Lower lobe of right lung (tissue), 2 donors: ENCODE measurements around the gene RBM28. TPM values are rescaled to one million over a fixed set of nuclear protein-coding genes. Genes with fewer than 3 reads are reported as not detected.
A peak's percentile ranks its signal among the peaks of the same experiment; 100 is the strongest.

Experiments
- ATAC-seq, 2 donors: fragments of 200-7000 bp; cut with Tn5 transposase; one replicate each; pipeline ENCODE4 v1.9.1; 2020 to 2022; ENCODE audit warnings: mild to moderate bottlenecking in 2 of 2, moderate library complexity in 2 of 2
- DNase-seq: peaks from one replicate; pipeline ENCODE4 v3.0.0-alpha.2; 2020
- H3K27ac ChIP-seq: fragments of 200-600 bp; one replicate; pipeline ENCODE4 v1.8.0; 2022
- H3K27me3 ChIP-seq: fragments of 200-600 bp; one replicate; pipeline ENCODE4 v1.8.0; 2022; ENCODE audit warnings: low read depth
- H3K36me3 ChIP-seq: fragments of 200-600 bp; one replicate; pipeline ENCODE4 v1.8.0; 2022; ENCODE audit warnings: mild to moderate bottlenecking
- H3K4me1 ChIP-seq: fragments of 200-600 bp; one replicate; pipeline ENCODE4 v1.8.0; 2022
- H3K4me3 ChIP-seq: fragments of 200-600 bp; one replicate; pipeline ENCODE4 v1.8.0; 2022; ENCODE audit warnings: mild to moderate bottlenecking
- H3K9me3 ChIP-seq: fragments of 200-600 bp; one replicate; pipeline ENCODE4 v1.8.0; 2022
- intact Hi-C: fragments of 100-400 bp; cut with DNase I; formaldehyde crosslinking; loops from one replicate; pipeline ENCODE4 v1.11.0; 2022
- total RNA-seq: library from RNA; stranded (reverse); fragmentation: NEBNext Ultra II Directional; extraction: Animal tissue kit (Norgen Biotek cat#: 25700); gene quantifications from one replicate; pipeline ENCODE4 v1.2.1, GENCODE V29; 2021
- TF ChIP-seq, protein P1 (sequence below): fragments of 200-600 bp; IDR thresholded peaks from one replicate; pipeline ENCODE4 v1.8.0; 2022; ENCODE audit warnings: antibody characterized with exemption, mild to moderate bottlenecking
- donor health status: DM: no; HTN: yes; CAD: no; lungs with severe emphysema.

RBM28 gene
- total RNA-seq, 1 donor from 2014 or later = 26.9 TPM

DNA sequence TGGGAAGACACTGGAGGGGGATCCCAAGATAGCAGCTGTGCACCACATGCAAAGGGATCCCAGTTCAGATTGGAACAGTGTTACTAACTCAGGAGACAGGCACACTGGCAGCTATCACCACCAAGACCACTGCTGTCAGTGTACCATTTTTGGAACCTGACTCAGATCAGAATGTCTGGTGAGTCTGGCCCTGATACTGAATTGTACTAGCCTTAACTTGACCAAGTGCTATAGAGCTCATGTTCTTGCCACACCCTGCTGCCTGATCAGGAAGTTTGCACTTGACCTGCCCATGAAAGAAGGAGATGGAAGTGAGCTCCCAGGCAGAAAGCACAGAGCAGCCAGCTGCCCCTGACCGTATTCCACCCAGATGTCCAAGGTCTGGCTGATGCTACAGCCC lies 22.6 kb upstream of the RBM28 start:
- H3K27me3 ChIP-seq = peaks cover 26% of the 10 kb centered on the region
- no peaks in the 10 kb centered on the region for H3K9me3 ChIP-seq
- H3K27ac ChIP-seq = no peak overlapping the region
- no peak for DNase-seq
- intact Hi-C loops = no loop called here
- H3K4me1 ChIP-seq = peaks cover 5% of the 10 kb centered on the region
- no peak overlapping the region for H3K4me3 ChIP-seq
- H3K36me3 ChIP-seq = no peaks in the 10 kb centered on the region
- TF ChIP-seq, protein P1, sequence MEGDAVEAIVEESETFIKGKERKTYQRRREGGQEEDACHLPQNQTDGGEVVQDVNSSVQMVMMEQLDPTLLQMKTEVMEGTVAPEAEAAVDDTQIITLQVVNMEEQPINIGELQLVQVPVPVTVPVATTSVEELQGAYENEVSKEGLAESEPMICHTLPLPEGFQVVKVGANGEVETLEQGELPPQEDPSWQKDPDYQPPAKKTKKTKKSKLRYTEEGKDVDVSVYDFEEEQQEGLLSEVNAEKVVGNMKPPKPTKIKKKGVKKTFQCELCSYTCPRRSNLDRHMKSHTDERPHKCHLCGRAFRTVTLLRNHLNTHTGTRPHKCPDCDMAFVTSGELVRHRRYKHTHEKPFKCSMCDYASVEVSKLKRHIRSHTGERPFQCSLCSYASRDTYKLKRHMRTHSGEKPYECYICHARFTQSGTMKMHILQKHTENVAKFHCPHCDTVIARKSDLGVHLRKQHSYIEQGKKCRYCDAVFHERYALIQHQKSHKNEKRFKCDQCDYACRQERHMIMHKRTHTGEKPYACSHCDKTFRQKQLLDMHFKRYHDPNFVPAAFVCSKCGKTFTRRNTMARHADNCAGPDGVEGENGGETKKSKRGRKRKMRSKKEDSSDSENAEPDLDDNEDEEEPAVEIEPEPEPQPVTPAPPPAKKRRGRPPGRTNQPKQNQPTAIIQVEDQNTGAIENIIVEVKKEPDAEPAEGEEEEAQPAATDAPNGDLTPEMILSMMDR = no peak
- ATAC-seq = peak in 1 of 2 donors; percentile 55

DNA sequence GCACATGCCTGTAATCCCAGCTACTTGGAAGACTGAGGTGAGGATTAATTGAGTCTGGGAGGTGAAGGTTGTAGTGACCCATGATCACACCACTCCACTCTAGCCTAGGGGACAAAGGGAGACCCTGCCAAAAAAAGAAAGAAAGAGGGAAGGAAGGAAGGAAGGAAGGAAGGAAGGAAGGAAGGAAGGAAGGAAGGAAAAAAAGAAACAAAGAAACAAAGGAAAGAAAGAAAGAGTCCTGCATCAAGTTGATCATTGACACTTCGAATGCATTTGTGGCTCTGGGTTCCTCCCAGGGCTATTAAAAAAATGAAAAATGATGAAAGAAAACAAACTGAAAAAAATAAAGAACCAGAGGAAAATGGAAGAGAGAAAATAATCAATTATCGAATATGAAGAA lies 21.7 kb upstream of the RBM28 start:
- ATAC-seq = no peak
- Histone ChIP-seq H3K4me3 (no peak overlapping the region), H3K27me3 (peaks cover 29% of the 10 kb centered on the region), H3K36me3 (no peaks in the 10 kb centered on the region), H3K27ac (no peak overlapping the region), H3K9me3 (no peaks in the 10 kb centered on the region), H3K4me1 (peaks cover 9% of the 10 kb centered on the region)
- DNase-seq = no peak
- intact Hi-C loops = no loop called here
- TF ChIP-seq, protein P1 = no peak

DNA sequence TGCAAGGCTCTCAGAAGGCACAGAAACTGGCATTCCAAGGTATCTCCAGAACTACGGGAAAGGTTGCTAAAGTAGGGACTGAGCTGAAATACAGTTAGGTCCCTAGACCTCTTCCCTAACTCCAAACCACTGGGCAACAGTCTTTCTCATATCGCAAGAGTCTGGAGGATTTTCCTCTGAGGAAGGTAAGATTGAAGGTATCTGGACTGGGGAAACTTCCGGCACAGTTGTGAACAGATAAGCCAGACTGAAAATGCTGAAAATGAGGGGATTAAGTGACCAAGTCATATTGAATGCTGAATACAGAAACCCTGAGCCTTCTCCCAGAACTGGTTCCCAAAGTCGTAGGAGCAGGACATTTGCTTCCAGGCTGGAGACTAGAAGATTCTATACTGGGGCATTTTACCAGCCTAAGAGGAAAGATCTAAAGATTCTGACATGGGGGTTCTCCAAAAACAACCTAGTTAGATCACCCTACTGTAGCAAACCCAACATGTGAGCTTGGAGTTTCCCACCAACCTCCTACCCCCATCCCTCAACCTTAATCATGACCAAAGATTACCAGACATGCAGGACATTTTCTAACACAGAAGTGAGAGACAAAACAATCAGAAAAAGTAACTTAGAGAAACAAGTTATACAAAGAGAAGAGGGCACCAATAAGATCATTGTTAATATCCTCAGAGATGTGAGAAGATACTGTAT lies 20.6 kb upstream of the RBM28 start:
- DNase-seq = no peak

DNA sequence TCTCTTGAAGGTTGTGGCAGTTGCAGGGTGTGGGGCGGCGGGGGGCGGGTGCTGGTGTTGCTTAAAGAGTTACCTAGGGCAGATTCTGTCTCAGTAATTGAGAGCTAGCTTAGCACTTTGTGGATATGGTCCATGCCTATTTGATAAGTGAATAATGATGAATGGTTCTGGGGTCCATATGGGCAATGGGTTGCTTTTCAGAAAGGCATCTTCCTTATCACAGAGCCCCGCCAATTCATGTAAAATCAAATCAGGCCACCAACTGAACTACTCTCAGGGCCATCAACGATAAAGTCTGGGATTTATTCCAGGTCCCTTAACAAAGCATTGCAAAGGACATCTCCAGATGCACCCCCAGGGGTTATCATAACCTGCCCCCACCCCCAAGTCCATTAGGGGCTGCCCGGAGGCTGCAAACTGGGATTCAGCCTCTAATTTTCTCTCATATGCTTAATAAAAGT lies 19.6 kb upstream of the RBM28 start:
- Histone ChIP-seq H3K27me3 (peaks cover 47% of the 10 kb centered on the region), H3K4me3 (no peak overlapping the region), H3K27ac (no peak overlapping the region), H3K36me3 (no peaks in the 10 kb centered on the region), H3K4me1 (peaks cover 14% of the 10 kb centered on the region), H3K9me3 (no peaks in the 10 kb centered on the region)
- TF ChIP-seq, protein P1 = no peak
- ATAC-seq (no peak), DNase-seq (no peak)
- intact Hi-C loops = no loop called here

More for the DNA sequence above, 20.6 kb upstream of the RBM28 start:
- no peak for ATAC-seq
- Histone ChIP-seq H3K4me1 (peaks cover 14% of the 10 kb centered on the region), H3K9me3 (no peaks in the 10 kb centered on the region), H3K27ac (no peak overlapping the region), H3K4me3 (no peak overlapping the region), H3K27me3 (peaks cover 40% of the 10 kb centered on the region), H3K36me3 (no peaks in the 10 kb centered on the region)
- TF ChIP-seq, protein P1 = no peak
- intact Hi-C loops = no loop called here

DNA sequence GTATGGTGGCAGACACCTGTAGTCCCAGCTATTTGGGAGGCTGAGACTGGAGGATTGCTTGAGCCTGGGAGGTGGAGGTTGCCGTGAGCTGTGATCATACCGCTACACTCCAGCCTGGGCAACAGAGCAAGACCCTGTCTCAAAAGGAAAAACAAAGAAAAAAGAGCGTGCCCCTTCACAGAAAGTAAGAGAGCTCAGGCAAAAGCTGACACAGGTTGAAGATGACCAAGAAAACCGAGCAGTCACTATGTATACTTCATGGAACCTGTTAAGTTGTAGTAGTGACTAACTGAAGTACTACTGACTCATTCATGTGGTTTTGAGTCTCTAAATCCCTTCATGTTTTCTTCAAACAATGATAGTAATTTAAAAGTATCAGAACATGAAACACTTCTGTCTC lies 19.0 kb upstream of the RBM28 start:
- TF ChIP-seq, protein P1 = no peak
- Histone ChIP-seq H3K27me3 (peaks cover 50% of the 10 kb centered on the region), H3K4me3 (no peak overlapping the region), H3K9me3 (no peaks in the 10 kb centered on the region), H3K4me1 (peaks cover 14% of the 10 kb centered on the region), H3K27ac (no peak overlapping the region), H3K36me3 (no peaks in the 10 kb centered on the region)
- DNase-seq (no peak), ATAC-seq (no peak)
- intact Hi-C loops = no loop called here
